HG03457 (cell line): Measurements from ENCODE around the gene MSANTD3.

Experiments used
- ATAC-seq: cut with Tn5 transposase; IDR thresholded peaks from one replicate; pipeline ENCODE4 v1.9.1; 2021; ENCODE audit warnings: moderate number of reproducible peaks; ENCODE audit not compliant: unreplicated experiment

MSANTD3 gene

GRCh38 chr9:100465274-100465673, 38.3 kb downstream of the MSANTD3 start:
- no peak for ATAC-seq

- ATAC-seq: no peak
Observed at GRCh38 chr9:100465761-100466160, 38.8 kb downstream of the MSANTD3 start.

GRCh38 chr9:100466171-100466828, 39.4 kb downstream of the MSANTD3 start:
- no peak for ATAC-seq

GRCh38 chr9:100466829-100467221, 39.9 kb downstream of the MSANTD3 start:
- ATAC-seq: no peak

GRCh38 chr9:100468041-100468440, 41.1 kb downstream of the MSANTD3 start:
- no peak for ATAC-seq

GRCh38 chr9:100472268-100472667, 45.3 kb downstream of the MSANTD3 start:
- ATAC-seq: no peak

- peak; percentile 33 for ATAC-seq
Observed at GRCh38 chr9:100472788-100473275, 45.9 kb downstream of the MSANTD3 start, which contains the start of gene TMEFF1. Gene TMEFF1, plus strand, starts transcription at chr9:100473149. Its CDS starts 396 bp downstream, at chr9:100473545.

- peak; percentile 51 for ATAC-seq
Observed at GRCh38 chr9:100473276-100474081, 46.5 kb downstream of the MSANTD3 start.

GRCh38 chr9:100474082-100474923, 47.4 kb downstream of the MSANTD3 start:
- ATAC-seq: no peak

GRCh38 chr9:100474924-100475276, 48.0 kb downstream of the MSANTD3 start:
- ATAC-seq: no peak

- ATAC-seq: no peak
Observed at GRCh38 chr9:100477241-100477640, 50.3 kb downstream of the MSANTD3 start.

GRCh38 chr9:100478192-100478591, 51.2 kb downstream of the MSANTD3 start:
- ATAC-seq: no peak

GRCh38 chr9:100479820-100480219, 52.9 kb downstream of the MSANTD3 start:
- no peak for ATAC-seq

- ATAC-seq: no peak
Observed at GRCh38 chr9:100485196-100485595, 58.3 kb downstream of the MSANTD3 start.

GRCh38 chr9:100486479-100487176, 59.7 kb downstream of the MSANTD3 start:
- ATAC-seq: no peak

GRCh38 chr9:100488177-100488576, 61.2 kb downstream of the MSANTD3 start:
- ATAC-seq: no peak

GRCh38 chr9:100489836-100490235, 62.9 kb downstream of the MSANTD3 start:
- ATAC-seq: no peak

- no peak for ATAC-seq
Observed at GRCh38 chr9:100492952-100493351, 66.0 kb downstream of the MSANTD3 start.

- no peak for ATAC-seq
Observed at GRCh38 chr9:100498592-100498991, 71.6 kb downstream of the MSANTD3 start.

GRCh38 chr9:100499460-100499859, 72.5 kb downstream of the MSANTD3 start:
- ATAC-seq: no peak

GRCh38 chr9:100499866-100500265, 72.9 kb downstream of the MSANTD3 start:
- ATAC-seq: no peak
